ENCODE data around the gene LLGL2.

DNA sequence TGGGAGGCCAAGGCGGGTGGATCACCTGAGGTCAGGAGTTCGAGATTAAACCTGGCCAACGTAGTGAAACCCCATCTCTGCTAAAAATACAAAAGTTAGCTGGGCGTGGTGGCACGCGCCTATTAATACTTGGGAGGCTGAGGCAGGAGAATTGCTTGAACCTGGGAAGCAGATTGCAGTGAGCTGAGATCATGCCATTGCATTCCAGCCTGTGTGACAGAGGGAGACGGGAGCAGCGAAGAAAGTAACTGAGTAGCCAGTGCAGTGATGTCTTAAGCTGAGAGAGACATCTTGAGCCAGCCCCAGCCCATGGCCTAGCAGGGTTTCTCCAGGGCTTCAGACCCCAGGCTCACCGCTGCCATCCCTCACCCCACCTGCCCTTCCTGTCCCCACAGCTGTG is 97.9 kb downstream of the LLGL2 start:
- TF ChIP-seq, protein P1, sequence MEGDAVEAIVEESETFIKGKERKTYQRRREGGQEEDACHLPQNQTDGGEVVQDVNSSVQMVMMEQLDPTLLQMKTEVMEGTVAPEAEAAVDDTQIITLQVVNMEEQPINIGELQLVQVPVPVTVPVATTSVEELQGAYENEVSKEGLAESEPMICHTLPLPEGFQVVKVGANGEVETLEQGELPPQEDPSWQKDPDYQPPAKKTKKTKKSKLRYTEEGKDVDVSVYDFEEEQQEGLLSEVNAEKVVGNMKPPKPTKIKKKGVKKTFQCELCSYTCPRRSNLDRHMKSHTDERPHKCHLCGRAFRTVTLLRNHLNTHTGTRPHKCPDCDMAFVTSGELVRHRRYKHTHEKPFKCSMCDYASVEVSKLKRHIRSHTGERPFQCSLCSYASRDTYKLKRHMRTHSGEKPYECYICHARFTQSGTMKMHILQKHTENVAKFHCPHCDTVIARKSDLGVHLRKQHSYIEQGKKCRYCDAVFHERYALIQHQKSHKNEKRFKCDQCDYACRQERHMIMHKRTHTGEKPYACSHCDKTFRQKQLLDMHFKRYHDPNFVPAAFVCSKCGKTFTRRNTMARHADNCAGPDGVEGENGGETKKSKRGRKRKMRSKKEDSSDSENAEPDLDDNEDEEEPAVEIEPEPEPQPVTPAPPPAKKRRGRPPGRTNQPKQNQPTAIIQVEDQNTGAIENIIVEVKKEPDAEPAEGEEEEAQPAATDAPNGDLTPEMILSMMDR (IDR thresholded peaks at IDR 0.05), result no peak
- no peak for TF ChIP-seq ZFX (IDR thresholded peaks at IDR 0.05; ENCODE audit: borderline replicate concordance)

Data from 22Rv1 (cell line).